NCI-H1417 (cell line): ENCODE results near the gene SLC12A7.

Experiments used
- DNase-seq, 3 experiments: peaks; one replicate each; lab custom pipeline; 2025; lab: John Stamatoyannopoulos, UW

The SLC12A7 gene

GRCh38 chr5:1019001-1019905 is 92.6 kb downstream of the SLC12A7 start:
- DNase-seq = no peak

GRCh38 chr5:1018596-1018995 is 93.3 kb downstream of the SLC12A7 start:
- no peak for DNase-seq

- DNase-seq = no peak
Measured at GRCh38 chr5:1017691-1018455, 94.0 kb downstream of the SLC12A7 start.

GRCh38 chr5:1017056-1017455 is 94.8 kb downstream of the SLC12A7 start:
- DNase-seq = no peak

GRCh38 chr5:1016476-1016875 is 95.4 kb downstream of the SLC12A7 start:
- no peak for DNase-seq

GRCh38 chr5:1016036-1016435 is 95.8 kb downstream of the SLC12A7 start:
- no peak for DNase-seq

- DNase-seq = no peak
Measured at GRCh38 chr5:1015507-1015906, 96.4 kb downstream of the SLC12A7 start.

- DNase-seq = no peak
Measured at GRCh38 chr5:1014781-1015221, 97.1 kb downstream of the SLC12A7 start.

GRCh38 chr5:1014346-1014745 is 97.5 kb downstream of the SLC12A7 start:
- DNase-seq = no peak

GRCh38 chr5:1013948-1014301 is 97.9 kb downstream of the SLC12A7 start:
- DNase-seq = no peak

- DNase-seq = no peak
Measured at GRCh38 chr5:1013238-1013947, 98.5 kb downstream of the SLC12A7 start.

- no peak for DNase-seq
Measured at GRCh38 chr5:1012900-1013237, 99.0 kb downstream of the SLC12A7 start.

GRCh38 chr5:1012313-1012841 is 99.5 kb downstream of the SLC12A7 start:
- no peak for DNase-seq

GRCh38 chr5:1011741-1012312 is 100.0 kb downstream of the SLC12A7 start:
- DNase-seq = peak in 1 of 3 experiments; percentile 4

GRCh38 chr5:1011226-1011631 is 100.6 kb downstream of the SLC12A7 start:
- peak in 2 of 3 experiments; percentile 22 to 41 for DNase-seq

- DNase-seq = no peak
Measured at GRCh38 chr5:1010641-1011046, 101.2 kb downstream of the SLC12A7 start.

- peak in 1 of 3 experiments; percentile 15 for DNase-seq
Measured at GRCh38 chr5:1010181-1010510, 101.7 kb downstream of the SLC12A7 start.

- peak in 1 of 3 experiments; percentile 36 for DNase-seq
Measured at GRCh38 chr5:1009359-1010180, 102.3 kb downstream of the SLC12A7 start.

- peak; percentile 27 to 63 (median 57) for DNase-seq
Measured at GRCh38 chr5:1008451-1009358, 103.2 kb downstream of the SLC12A7 start, which contains the start of gene NKD2. Gene NKD2 (plus strand): TSS chr5:1008802. CDS start chr5:1009058, 256 bp downstream.
